HS-5 (cell line): ENCODE results near the gene RANBP3.
"Not testable (repeated sequence)": the region's sequence is repeated elsewhere in the genome, so short reads cannot be mapped to it uniquely, and the experiment has no call there.

ENCODE experiments used
- DNase-seq: peaks from one replicate; pipeline ENCODE4 v3.0.0-alpha.2; 2012; ENCODE audit warnings: low read depth

Gene RANBP3

DNA sequence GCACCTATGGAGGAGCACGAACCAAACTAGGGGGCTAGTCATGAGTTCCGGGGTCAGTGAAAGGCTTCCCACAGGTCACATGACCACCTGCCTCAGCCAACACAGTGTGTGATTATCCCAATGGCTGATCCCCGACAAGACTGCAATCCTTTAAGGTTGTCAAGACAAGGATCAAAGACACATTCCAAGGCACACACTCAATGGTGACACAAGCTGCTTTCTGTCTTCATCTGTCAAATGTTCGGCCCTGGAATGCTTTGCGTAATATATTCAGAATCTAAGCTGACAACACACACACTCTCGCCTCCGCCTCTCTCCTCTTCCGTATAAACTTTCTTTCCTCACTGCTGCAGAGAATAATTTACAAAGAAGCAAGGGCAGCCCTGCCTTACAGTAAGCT lies 11.7 kb downstream of the RANBP3 start:
- DNase-seq = no peak

DNA sequence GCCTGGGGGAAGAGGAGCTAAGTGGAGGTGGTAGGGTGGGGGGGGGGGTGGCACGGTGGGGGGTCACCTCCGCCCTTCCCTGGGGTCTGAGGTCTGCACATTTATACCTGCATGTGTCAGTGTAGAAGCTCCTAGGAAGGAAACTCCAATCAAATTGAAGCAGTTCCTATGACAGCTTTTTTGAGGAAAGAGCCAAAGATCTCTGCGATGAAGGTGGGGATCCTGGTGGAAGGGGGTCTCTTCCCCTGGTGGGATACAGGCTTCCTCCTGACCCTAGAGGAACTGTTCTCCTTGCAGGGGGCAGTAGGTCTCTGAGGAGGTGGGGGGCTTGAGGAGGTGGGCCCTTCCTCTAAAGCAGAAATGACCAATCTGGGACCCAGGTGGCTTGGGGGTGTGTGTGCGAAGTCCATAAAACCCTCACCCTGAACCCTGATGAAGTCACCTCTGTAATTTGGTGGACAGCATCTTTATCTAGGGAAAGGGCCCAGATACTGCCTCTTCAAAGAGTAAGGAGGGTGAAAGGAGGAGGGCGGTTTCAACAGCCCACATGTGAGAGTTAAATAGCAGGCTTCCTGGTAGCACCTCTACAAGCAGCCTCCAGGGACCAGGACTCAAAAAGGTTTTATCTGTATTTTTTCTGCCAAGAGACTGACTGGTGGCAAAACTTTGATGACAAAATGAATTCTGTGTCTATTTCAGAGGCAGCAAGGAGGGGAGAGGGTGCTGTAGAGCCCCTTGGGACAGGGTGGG lies 12.9 kb downstream of the RANBP3 start:
- no peak for DNase-seq

DNA sequence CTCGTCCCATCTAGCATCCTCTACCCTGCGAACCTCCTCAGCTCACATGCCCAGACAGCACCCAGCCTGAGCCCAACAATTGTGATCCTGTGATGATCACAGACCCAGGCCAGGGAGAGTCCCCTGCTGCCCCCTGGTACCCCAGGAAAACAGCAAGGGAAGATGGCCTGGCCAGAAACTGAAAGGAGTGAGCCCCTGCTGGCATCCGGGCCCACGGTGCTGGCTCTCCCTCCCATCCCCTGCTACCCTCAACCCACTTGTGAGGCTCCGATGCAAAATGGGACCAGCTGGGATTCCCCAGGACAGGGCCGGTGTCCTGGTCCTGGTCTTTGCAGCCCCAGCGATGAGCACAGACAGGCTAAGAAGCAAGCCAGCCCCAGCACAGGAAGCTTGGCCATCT lies 14.1 kb downstream of the RANBP3 start:
- DNase-seq = no peak

DNA sequence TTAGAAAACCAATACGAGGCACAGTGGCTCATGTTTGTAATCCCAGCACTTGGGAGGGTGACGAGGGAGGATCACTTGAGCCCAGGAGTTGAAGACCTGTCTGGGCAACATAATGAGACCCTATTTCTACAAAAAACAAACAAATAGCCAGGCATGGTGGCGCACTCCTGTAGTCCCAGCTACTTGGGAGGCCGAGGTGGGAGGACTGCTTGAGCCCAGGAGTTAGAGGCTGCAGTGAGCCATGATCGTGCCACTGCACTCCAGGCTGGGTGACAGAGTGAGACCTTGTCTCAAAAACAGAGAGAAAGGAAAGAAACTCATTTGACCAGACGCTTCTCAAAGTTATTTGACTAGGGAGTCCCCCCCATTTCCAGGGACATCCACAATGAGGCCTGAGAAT lies 14.7 kb downstream of the RANBP3 start:
- not testable (repeated sequence) for DNase-seq

DNA sequence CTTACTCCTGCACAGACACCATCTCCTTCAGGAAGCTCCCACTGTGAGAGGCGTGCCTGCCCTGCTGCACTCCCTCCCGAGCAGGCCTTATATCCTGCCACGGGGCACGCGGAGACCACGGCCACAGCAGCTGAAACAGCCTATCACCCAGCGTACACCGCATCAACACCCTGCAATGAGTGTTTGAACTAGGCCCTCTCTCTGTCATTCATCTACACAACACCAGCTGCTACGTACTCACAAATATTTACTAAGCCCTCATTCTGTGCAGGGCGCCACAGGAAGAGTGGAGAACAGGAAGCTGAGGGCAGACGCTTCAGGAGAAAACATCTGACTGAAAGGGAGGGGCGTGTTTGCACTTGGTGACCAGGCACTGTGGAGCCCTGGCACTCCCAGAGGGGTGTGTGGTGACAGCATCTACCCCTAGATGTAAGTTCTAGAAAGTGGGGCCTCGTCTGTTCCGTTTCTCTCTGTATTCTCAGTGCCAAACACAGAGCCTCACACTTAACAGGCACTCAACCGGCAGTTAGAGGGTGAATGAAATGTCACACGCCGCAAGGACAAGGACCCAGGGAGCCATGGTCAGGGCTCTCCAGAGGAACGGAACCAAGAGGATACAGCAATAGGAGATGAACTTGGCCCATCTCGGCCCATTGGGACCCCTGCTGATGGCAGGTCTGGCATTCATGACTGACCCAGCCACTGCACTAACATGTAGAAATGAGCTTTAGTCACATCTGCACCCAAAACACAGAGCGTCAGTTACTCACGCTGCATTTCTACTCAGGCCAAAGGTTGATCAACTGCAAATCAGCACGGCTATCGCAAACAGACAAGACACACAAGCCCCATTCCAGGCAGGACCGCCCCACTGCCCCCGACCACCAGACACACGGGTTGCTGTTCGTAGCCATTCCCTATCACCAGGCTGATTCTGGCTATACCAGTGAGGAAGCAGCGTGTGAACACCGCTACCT lies 15.7 kb downstream of the RANBP3 start:
- DNase-seq = no peak

DNA sequence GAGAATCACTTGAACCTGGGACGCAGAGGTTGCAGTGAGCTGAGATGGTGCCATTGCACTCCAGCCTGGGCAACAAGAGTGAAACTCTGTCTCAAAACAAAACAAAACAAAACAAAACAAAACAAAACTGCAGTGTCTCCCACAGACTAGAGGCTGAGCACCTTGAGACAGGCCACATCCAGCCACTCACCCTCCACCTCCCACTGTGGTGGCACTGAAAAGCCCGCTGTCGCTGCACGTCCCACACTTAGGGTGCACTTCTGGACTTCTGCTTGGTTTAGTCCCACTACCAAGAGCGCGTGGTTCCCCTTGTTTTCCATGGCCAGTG lies 16.3 kb downstream of the RANBP3 start:
- not testable (repeated sequence) for DNase-seq

DNA sequence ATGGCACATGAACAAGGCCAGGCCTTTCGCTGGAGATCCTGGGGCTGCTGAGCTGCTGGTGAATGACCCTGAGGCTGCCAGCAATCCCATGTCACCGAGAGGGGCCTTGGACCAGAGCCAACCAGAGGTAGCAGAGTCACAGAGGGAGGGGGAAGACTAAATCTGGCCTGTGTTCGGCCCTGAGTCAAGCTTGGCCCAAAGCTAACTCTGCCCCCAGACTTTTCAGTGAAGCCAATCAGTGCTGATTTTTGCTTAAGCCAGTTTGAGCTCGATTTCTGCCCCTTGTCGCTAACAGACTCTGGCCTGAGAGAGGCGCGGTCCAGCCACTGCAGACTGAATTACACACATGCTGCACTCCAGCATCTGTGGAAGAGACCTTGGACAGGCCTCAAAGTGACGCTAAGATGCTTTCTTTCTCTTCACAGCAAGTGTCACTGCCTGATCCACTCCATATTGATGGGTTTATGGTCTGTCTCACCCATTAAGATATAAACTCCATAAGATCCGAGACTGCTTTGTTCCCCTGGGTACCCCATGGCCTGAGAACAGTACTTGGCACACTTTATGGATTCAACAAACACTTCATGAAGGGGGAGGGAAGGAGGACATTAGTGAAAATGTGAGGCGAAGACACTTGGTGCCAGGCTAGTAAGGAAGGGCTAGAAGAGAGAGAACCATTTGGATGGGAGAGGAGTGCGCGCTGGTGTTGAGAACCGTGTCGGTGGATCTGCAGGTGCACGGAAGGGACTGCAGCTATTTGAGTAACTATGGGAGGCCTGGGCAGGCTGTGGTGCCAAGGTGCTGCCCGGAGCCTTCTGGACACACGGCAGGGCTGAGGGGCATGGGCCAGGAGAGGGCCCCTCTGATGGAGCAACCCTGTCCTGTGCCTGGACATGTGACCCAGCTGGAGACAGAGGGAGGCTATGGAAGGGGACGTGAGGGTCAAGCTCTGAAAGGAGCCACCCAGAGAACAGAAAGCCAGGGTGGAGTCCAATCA lies 17.6 kb downstream of the RANBP3 start:
- no peak for DNase-seq

DNA sequence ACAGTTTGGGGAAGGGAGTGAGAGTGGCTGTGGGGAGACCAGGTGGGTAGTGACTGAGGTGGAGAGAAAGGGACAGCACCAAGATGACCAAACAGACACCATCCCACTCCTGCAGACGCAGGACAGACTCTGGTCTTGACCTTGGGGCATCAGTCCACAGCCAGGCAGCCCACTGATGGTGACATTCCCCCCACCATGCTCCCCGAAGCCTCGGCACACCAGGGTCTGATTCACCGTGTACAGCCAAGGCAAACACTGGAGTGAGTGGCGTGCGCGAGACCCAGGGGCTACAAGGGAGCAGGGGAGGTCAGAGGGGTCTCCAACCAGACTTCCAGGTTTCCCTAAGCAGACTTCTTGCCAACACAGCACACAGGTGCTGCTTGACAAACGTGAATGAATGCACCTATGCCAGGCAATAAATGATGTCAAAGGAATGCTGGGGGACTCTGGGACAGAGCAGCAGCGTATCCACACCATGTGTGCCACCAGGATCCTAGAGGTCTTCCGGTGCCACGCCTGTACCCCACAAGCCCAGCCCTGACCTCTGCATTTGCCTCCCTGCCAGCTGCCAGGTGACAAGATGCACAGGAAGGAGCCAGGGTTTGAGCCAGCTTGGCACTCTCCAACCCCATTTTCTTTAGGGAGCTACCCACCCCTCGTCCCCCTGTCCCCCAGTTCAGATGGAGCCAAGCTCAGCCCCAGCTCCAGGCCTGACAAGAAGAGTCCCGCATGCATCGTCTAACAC lies 18.5 kb downstream of the RANBP3 start:
- DNase-seq = no peak

DNA sequence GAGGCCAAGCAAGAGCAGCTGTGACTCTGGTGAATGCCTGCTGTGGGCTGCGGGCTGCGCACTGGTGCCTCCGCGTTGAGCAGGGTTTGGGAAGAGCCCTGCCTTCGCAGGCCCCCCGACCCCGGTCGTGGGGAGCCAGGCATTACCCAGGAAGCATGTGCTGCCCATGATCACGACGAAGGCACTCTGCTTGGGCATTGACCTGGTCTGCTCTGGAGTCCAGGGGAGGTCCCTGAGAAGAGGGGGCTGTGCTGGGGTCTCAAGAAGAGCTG lies 19.2 kb downstream of the RANBP3 start:
- DNase-seq = no peak

DNA sequence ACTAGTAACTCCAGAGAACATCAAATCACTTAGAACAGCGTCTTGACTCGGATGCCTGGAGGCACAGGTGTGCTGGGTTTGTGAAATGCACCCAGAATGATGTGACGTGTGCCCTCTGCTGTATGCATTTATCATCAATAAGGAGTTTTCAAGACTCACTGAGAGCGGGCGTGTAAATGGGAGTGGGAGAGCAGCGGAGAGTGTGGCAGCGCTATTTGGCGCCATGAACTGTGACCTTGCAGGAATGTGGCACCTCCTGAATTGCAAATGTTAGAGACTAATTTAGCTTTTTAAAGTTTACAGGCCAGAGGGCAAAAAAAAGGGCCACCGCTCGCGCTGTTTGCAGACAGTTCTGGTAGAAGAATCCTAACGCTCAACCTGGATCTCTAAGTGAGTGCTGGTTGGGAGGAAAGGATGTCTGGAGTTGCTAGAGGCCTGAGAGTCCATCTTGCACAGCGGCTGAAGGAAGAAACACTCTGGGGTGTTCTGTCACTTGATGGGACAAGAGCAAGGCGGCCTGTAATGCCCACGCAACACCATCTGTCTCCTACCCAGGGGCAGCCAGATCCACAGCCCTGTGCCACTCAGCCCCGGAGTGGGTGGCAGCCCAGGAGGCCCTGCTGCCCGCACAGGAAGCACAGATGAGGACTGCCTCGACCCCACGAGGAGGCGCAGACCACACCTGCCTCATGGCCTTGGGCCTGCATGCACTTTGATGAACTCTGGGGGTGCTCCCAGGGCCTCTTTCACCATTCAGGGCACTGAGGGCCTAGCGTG lies 19.7 kb downstream of the RANBP3 start:
- no peak for DNase-seq

DNA sequence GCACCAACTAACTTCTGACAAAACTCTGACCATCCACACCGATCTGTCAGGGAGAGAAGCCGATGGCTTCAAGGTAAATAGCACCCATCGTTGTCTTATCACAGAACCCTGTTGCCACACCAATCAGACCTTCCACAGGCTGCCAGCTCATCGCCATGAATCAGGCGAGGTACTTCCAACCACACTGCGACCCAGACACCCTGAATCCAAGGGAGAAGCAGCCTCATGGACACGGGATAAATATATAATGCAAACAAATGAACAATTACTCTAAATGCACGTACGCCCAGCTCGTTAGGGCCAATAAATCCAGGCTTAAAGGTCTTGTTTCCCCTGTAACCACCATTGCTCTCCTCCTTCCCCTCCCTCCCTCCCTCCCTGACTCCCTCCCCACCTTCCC lies 20.8 kb downstream of the RANBP3 start:
- no peak for DNase-seq

DNA sequence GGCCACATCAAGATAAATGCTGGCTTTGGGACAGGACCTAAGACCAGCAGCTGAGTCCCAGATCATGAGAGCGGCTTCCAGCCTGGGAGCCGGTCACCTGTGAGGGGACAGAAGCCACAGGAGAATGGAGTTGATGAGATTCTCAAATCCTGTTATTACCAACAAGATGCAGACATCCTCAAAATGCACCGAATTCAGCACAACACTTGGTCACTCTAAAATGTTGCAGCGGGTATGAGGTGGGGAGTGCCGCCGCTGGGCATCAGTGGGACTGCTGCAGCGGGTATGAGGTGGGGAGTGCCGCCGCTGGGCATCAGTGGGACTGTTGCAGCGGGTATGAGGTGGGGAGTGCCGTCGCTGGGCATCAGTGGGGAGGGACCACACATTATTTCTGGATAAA lies 21.2 kb downstream of the RANBP3 start:
- no peak for DNase-seq

DNA sequence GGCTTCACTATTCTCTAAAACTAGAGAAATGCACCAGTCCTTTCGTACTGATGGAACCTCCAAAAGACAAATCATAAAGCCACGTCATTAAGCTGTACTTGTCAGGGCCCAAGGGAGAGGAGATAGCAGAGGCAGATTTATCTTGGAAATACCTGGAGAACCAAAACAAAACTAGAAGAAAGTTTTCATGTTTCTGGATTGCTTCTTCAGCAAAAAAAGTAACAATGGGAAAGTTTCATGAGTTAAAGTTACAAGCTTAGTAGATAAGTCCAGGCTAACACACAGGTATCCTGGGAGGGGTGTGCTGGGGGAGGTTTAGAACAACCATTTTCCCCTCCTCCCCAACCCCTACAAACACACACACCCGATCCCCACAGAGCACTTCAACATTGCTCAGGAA lies 21.6 kb downstream of the RANBP3 start:
- no peak for DNase-seq

DNA sequence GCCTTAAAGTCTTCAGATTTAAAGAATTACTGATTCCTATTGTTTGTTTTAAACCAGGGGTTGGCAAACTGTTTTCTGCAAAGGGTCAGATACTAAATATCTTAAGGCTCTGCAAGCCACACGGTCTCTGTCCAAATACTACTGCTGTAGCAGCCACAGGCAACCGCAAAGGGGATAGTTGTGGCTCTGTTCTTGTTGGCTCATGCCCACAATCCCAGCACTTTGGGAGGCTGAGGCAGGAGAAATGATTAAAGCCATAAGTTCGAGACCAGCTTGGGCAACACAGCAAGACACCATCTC lies 22.4 kb downstream of the RANBP3 start:
- DNase-seq = no peak

DNA sequence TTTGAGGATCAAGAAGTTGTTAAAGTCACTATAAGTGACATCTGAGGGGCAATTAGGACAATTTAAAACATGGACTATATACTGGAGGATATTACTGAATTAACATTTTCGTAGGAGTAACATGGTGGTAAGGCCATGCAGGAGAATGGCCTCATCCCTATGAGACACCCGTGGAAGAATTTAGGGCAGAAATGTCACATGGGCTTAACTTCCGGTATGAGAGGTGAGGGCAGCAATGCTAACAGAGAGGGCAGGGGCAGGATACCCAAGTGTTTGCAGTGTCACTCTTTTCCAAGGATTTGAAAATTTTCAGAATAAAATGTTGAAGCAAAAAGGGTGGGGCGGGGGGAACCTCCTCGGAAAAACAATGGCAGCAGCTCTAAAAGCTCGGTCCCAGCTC lies 23.6 kb downstream of the RANBP3 start:
- no peak for DNase-seq

DNA sequence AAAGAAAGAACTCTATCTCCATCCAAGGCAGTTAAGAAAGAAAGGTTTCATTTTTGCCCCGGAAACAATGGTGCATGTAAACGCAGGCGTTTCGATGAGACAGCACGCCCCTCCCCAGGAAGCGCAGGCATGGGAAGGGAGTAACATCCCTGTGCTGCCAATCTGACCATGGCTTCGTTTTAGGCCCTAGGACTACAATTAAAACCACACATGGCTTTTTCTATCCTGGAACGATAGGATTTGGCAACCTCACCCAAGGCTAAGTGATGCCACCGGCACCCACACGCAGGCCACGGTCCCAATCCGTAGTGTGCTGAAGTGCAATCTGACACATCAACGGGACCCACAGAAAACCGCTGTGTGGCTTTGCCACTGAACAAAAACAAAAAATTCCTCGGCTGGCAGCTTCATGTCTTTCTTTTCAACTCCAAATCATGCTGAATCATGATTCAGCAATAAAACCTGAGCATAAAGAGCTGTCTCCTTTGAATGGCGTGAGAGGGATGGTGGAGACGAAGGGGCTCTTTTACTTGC lies 24.2 kb downstream of the RANBP3 start:
- DNase-seq = no peak

DNA sequence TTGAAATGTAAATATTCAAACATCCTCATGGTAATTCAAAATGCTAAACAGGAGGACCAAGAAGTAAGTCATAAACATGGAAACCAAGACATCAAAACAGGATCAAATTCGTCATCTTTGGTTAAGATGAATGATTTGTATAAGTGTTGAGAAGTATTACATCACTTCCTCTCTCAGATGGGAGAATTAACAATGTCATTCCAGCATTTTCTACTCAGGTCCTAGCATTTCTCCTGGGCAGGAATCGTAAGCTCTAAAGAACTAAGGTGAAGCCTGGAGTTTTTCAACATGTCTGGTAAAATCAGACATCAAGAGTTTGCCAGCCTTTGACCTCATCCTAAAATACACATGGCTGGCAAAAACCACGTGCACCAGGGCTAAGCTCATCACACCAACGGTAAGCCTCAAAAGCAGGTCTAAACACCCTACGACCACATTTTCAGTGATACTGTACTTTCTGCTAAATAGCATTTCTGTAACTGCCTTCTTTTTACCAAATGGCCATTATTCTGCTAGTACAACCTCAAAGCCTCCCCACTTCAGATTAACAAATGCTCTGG lies 24.8 kb downstream of the RANBP3 start:
- no peak for DNase-seq

DNA sequence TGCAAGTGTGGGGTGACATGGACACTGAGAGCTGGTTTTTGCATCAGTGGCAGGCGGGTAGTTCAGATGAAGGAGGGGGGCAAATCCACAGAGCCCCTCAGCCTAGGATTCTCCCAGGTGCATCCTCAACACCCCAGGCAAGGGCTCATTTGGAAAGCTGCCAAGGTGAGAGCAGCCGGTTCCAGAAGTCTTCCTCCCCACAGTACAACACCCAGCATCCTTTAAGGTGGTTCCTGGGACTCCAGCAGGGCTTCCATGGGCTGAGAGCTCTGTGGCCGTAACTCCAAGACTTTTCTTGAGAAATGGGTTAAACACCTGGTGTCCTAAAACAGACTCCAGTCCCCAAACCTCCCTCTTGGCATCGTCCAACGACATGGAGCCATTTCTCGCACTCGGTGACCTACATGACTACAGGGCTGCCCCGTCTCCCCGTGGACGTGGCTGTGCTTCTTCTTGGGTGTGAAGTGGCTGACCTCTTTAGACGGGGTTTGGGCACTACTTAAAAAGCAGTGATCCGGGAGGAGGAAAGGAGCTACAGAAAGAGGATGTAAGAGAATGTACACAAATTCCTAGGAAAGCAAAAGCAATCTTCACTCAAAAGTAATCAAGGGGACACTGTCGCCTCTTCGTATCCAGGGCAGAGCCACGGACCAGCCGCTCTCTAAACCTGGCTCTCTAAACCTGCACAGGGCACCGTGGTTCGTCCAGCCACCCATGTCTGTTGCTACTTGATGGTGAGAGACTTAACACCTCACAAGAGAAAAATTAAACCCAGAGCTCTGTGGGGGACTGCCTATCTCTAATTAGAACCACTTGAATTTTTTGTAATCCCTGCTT lies 25.5 kb downstream of the RANBP3 start:
- no peak for DNase-seq

DNA sequence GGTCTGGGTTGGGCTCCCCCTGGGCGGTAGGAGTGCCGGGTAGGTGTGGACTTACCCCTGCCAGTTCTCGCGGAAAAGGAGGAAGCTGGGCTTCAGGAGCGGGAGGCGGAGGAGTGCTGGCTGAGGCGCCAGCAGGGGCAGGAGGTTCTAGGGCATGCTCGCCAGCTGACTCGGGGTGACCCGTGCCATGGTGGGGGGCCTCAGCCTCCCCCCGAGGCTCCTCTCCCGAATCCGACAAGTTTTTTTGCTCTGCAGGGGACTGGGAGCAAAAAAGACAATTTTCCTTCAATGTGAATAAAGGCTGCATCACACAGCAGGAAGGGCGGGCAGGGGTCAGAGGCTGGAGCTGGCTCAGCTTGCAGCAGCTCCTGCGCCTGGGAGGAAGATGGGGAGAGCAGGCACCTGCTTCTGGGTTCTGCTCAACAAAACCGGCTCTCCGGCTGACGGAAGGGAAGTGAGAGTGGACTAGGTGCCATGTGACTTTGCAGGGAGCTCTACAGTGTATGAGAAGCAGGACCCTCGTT lies 26.5 kb downstream of the RANBP3 start:
- no peak for DNase-seq
